ENCODE measurements around the gene CACNA1H. TPM values are rescaled to one million over a fixed set of nuclear protein-coding genes. Genes with fewer than 3 reads are reported as not detected.
"Not testable (repeated sequence)": the region's sequence is repeated elsewhere in the genome, so short reads cannot be mapped to it uniquely, and the experiment has no call there.

CACNA1H gene
- polyA plus RNA-seq, 1 experiment: 1.5 TPM

GRCh38 chr16:1224558-1224957 is 71.7 kb downstream of the CACNA1H start:
- TF ChIP-seq, protein P1, sequence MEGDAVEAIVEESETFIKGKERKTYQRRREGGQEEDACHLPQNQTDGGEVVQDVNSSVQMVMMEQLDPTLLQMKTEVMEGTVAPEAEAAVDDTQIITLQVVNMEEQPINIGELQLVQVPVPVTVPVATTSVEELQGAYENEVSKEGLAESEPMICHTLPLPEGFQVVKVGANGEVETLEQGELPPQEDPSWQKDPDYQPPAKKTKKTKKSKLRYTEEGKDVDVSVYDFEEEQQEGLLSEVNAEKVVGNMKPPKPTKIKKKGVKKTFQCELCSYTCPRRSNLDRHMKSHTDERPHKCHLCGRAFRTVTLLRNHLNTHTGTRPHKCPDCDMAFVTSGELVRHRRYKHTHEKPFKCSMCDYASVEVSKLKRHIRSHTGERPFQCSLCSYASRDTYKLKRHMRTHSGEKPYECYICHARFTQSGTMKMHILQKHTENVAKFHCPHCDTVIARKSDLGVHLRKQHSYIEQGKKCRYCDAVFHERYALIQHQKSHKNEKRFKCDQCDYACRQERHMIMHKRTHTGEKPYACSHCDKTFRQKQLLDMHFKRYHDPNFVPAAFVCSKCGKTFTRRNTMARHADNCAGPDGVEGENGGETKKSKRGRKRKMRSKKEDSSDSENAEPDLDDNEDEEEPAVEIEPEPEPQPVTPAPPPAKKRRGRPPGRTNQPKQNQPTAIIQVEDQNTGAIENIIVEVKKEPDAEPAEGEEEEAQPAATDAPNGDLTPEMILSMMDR (IDR thresholded peaks at IDR 0.05; ENCODE audit: low read depth, low read length): no peak
- ChIA-PET CTCF (no interaction called here), POLR2A (no interaction called here)
- no peak overlapping the region for H3K4me3 ChIP-seq (ENCODE audit: low read depth, low read length)
- no peaks in the 10 kb centered on the region; the same call in 1 of the 2 replicates for H3K9me3 ChIP-seq (ENCODE audit: control insufficient read depth, insufficient read depth, low read length)
- no peaks in the 10 kb centered on the region for H3K27me3 ChIP-seq (ENCODE audit: control insufficient read depth, insufficient read depth, low read length)
- no peak overlapping the region for H3K27ac ChIP-seq (ENCODE audit: low read depth, low read length)
- no peak for DNase-seq (ENCODE audit: low read depth, low spot score)

GRCh38 chr16:1225051-1225451 is 72.1 kb downstream of the CACNA1H start, which contains the start of gene TPSG1:
TPSG1 (minus strand) TSS chr16:1225268; CDS start chr16:1225252, 16 bp downstream.
- ChIA-PET CTCF (no interaction called here), POLR2A (no interaction called here)
- no peak within 1 kb of the TSS for H3K4me3 ChIP-seq (ENCODE audit: low read depth, low read length)
- H3K9me3 ChIP-seq (ENCODE audit: control insufficient read depth, insufficient read depth, low read length): no peaks in the 10 kb centered on the region; the same call in 1 of the 2 replicates
- H3K27me3 ChIP-seq (ENCODE audit: control insufficient read depth, insufficient read depth, low read length): no peaks in the 10 kb centered on the region
- no peak within 1 kb of the TSS for H3K27ac ChIP-seq (ENCODE audit: low read depth, low read length)
- DNase-seq (ENCODE audit: low read depth, low spot score): no peak
- TF ChIP-seq, protein P1 (IDR thresholded peaks at IDR 0.05; ENCODE audit: low read depth, low read length): no peak

- CTCF ChIA-PET; DNase-seq (ENCODE audit: low read depth, low spot score); H3K27me3 ChIP-seq (ENCODE audit: control insufficient read depth, insufficient read depth, low read length); H3K27ac ChIP-seq (ENCODE audit: low read depth, low read length); POLR2A ChIA-PET; H3K4me3 ChIP-seq (ENCODE audit: low read depth, low read length); H3K9me3 ChIP-seq (ENCODE audit: control insufficient read depth, insufficient read depth, low read length): not testable (repeated sequence)
Measured at GRCh38 chr16:1225728-1226311, 72.9 kb downstream of the CACNA1H start.

DNA sequence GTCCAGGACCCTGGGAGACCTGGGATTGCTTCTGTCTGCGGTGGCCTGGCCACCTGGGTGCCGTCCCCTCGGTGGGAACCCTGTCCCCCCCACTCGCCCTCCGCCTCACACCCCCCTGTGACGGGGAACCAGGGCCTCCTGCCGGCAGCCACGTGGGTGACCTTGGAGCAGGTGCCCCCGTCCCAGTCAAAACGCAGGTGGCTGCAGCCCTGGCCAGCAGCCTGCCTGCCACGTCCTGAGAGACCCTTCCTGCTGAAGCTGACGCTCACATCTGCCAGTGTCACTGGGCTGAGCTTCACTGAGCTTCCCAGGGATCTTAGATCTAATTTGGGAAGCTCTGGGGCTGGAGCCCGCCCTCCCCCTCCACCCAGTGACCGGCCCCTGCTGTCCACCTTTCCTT is 73.8 kb downstream of the CACNA1H start:
- H3K27me3 ChIP-seq (ENCODE audit: control insufficient read depth, insufficient read depth, low read length); DNase-seq (ENCODE audit: low read depth, low spot score); H3K9me3 ChIP-seq (ENCODE audit: control insufficient read depth, insufficient read depth, low read length); CTCF ChIA-PET; POLR2A ChIA-PET; H3K27ac ChIP-seq (ENCODE audit: low read depth, low read length); H3K4me3 ChIP-seq (ENCODE audit: low read depth, low read length): not testable (repeated sequence)

DNA sequence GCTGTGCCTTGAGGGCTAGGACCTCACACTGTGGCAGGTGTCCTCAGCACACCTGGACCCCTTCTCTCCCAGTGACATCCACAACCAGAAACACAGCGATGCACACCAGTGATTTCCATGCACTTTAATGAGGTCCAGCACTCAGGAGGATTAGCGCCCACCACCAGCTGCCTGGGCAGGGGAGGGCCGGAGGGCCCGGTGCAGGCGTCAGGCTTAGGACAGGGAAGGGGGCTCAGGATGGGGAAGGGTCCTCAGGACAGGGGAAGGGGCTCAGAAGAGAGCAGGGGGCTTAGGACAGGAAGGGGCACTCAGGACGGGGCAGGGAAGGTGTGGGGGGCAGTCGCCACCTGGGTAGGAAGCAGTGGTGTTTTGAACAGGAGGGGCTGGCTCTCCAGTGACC is 75.3 kb downstream of the CACNA1H start:
- H3K4me3 ChIP-seq (ENCODE audit: low read depth, low read length); CTCF ChIA-PET; H3K27me3 ChIP-seq (ENCODE audit: control insufficient read depth, insufficient read depth, low read length); DNase-seq (ENCODE audit: low read depth, low spot score); POLR2A ChIA-PET; H3K9me3 ChIP-seq (ENCODE audit: control insufficient read depth, insufficient read depth, low read length); H3K27ac ChIP-seq (ENCODE audit: low read depth, low read length): not testable (repeated sequence)

DNA sequence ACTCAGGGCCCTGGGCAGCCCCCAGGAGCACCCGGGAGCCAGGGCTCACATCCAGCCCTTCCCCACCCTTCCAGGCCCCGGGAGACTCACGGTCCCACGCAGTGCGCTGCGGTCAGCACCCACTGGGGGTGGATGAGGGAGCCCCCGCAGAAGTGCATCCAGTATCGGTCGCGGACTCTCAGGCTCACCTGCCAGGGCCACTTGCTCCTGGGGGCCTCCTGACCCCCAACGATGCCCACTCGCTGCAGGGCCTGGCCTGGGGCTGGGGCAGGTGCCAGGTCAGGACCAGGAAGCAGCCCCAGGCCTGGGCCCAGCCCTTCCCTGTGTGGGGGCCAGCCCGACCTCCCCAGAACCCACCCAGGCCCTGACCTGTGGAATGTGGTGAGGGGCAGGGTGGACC is 76.6 kb downstream of the CACNA1H start:
- H3K9me3 ChIP-seq (ENCODE audit: control insufficient read depth, insufficient read depth, low read length); H3K27ac ChIP-seq (ENCODE audit: low read depth, low read length); H3K27me3 ChIP-seq (ENCODE audit: control insufficient read depth, insufficient read depth, low read length); POLR2A ChIA-PET; H3K4me3 ChIP-seq (ENCODE audit: low read depth, low read length); CTCF ChIA-PET; DNase-seq (ENCODE audit: low read depth, low spot score): not testable (repeated sequence)

DNA sequence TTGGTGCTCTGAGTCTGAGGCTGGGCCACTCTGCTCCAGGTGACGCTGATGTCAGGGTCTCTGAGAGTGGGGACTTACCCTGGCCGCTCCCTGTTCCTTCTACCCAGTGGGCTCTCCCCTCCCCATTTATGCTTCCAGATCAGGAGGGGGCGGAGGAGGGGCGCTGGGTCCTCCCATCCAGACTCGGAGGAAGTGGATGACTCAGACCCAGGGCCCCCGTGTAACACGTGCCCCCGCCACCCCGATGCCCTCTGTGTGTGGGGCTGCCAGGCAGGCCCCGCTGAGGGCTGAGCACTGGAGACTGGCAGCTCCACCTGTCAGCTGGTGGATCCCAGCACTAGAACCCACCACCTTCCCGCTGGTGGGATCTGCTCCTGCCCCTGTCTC is 77.2 kb downstream of the CACNA1H start, which contains the start of gene TPSB2:
Gene TPSB2, minus strand, starts transcription at position 101 of the 387 bp plus-strand sequence. CDS start 233 bp downstream, outside the sequence.
- H3K4me3 ChIP-seq (ENCODE audit: low read depth, low read length); DNase-seq (ENCODE audit: low read depth, low spot score); H3K27me3 ChIP-seq (ENCODE audit: control insufficient read depth, insufficient read depth, low read length); POLR2A ChIA-PET; H3K9me3 ChIP-seq (ENCODE audit: control insufficient read depth, insufficient read depth, low read length); CTCF ChIA-PET; H3K27ac ChIP-seq (ENCODE audit: low read depth, low read length): not testable (repeated sequence)

GRCh38 chr16:1230471-1231212 is 77.7 kb downstream of the CACNA1H start:
- H3K27me3 ChIP-seq (ENCODE audit: control insufficient read depth, insufficient read depth, low read length); CTCF ChIA-PET; POLR2A ChIA-PET; H3K4me3 ChIP-seq (ENCODE audit: low read depth, low read length); DNase-seq (ENCODE audit: low read depth, low spot score); H3K27ac ChIP-seq (ENCODE audit: low read depth, low read length); H3K9me3 ChIP-seq (ENCODE audit: control insufficient read depth, insufficient read depth, low read length): not testable (repeated sequence)

GRCh38 chr16:1231301-1231700 is 78.4 kb downstream of the CACNA1H start:
- DNase-seq (ENCODE audit: low read depth, low spot score); H3K27me3 ChIP-seq (ENCODE audit: control insufficient read depth, insufficient read depth, low read length); H3K4me3 ChIP-seq (ENCODE audit: low read depth, low read length); CTCF ChIA-PET; POLR2A ChIA-PET; H3K9me3 ChIP-seq (ENCODE audit: control insufficient read depth, insufficient read depth, low read length); H3K27ac ChIP-seq (ENCODE audit: low read depth, low read length): not testable (repeated sequence)

DNA sequence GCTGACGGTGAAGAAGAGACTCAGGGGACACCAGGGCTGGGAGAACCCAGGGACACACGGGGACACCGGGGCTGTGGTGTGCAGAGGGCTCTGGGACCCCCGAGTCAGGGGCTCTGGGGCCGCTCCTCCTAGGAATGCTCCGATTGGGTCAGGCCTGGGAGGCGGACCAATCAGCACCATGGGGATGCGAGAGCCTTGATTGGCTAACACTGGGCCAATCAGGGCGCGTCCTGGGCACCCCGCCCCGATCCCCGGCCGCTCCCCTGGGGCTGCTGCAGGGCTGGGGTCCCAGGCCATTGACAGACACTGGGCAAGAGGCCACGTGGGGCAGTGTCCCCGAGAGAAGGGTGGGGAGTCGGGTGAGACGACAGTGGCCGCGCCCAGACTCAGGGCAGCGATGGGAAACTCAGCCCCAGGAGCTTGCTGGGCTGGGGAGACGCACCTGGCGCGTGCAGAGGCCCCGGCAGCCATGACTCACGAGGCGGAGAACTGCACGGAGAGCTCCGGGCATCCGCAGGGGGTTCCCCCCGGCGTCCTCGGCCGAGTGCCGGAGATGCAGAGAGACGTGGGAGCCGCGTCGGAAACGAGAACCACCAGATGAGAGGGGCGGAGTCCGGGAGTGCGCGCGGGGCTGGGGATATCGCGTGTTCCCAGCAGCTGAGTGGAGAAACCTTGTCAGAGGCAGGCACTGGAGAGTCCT is 79.3 kb downstream of the CACNA1H start:
- POLR2A ChIA-PET; H3K4me3 ChIP-seq (ENCODE audit: low read depth, low read length); DNase-seq (ENCODE audit: low read depth, low spot score); H3K9me3 ChIP-seq (ENCODE audit: control insufficient read depth, insufficient read depth, low read length); H3K27me3 ChIP-seq (ENCODE audit: control insufficient read depth, insufficient read depth, low read length); H3K27ac ChIP-seq (ENCODE audit: low read depth, low read length); CTCF ChIA-PET: not testable (repeated sequence)

Data from AG04450 (cell line).